ENCODE data around the gene PAX9.
A peak's percentile ranks its signal among the peaks of the same experiment; 100 is the strongest.

PAX9 gene

DNA sequence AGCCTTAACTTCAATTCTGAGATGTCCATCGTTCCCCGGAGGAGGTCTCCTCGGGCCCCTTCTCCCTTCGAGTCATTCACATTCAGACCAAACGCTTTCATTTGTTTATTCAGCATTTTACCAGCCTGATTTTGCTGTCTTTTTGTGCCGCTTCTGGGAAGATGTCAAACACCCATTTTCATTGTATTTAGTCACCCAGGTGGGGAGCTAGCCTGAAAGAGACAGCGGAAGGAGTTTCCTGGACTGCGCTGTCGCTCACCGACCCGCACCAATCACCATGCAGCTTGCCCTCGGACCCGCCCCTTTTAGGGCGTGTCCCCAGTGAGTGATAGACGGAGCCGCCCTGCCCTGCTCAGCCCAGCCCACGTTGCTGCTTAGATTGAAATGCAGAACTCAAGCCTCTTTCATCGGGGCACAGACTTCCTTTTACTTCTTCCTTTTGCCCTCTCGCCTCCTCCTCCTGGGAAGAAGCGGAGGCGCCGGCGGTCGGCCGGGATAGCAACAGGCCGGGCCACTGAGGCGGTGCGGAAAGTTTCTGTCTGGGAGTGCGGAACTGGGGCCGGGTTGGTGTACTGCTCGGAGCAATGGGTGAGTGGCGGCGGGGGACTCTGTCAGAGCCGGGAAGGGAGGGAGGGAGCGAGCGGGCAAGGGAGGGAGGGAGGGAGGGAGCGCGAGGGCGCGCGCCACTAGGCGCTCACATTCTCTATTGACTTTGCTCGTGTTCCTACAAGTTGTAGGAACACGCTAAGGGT is at the start of gene PAX9:
PAX9 (plus strand) TSS at position 355 of the 752 bp plus-strand sequence; CDS start at position 585, 230 bp downstream.
- DNase-seq, result peak; percentile 100

GRCh38 chr14:36617824-36618223 is 43.8 kb upstream of the PAX9 start:
- DNase-seq, result peak; percentile 83

GRCh38 chr14:36618641-36619040 is 43.0 kb upstream of the PAX9 start:
- DNase-seq, result no peak

DNA sequence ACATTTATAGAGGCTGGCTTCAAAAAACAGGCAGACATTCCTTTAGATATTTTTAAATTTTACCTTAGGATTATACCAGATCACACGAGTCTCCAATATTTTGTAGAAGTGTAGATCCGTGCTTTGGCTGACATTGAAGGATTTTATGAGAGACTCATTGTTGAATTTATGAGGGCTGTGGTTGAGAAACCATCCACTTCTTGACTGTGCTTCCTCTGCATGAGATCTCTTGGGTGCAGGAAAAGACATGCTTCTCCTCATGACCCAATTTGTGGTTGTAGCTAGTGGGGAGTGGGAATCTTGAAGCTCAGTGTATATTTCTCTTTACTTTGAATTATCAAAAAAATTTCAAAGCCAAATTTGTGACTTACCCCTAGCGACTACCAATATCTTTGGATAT is 42.5 kb upstream of the PAX9 start:
- peak; percentile 71 for DNase-seq

GRCh38 chr14:36619853-36620252 is 41.8 kb upstream of the PAX9 start:
- DNase-seq, result peak; percentile 82

- DNase-seq, result peak; percentile 98
Measured at GRCh38 chr14:36625014-36625413, 36.6 kb upstream of the PAX9 start.

- no peak for DNase-seq
Measured at GRCh38 chr14:36625436-36625835, 36.2 kb upstream of the PAX9 start.

DNA sequence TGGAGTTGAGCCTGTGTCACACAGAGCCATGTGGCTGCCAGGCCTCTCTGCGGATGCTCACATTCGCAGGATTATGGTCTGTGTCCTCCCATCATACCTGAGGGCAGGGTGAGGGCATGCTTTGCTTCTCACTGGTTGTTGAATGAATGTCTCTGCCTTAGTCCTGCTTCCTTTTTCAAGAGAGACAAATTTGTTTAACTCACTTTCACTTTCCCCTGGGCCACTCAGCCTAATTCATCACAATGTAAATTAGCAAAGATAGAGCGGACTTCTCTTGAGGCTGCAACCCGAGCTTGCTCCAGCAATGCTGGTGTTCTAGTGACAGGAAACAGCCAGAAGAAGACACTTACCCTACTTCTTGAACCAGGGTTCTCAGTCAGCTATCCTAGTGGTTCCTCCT is 35.5 kb upstream of the PAX9 start:
- DNase-seq, result peak; percentile 56

DNA sequence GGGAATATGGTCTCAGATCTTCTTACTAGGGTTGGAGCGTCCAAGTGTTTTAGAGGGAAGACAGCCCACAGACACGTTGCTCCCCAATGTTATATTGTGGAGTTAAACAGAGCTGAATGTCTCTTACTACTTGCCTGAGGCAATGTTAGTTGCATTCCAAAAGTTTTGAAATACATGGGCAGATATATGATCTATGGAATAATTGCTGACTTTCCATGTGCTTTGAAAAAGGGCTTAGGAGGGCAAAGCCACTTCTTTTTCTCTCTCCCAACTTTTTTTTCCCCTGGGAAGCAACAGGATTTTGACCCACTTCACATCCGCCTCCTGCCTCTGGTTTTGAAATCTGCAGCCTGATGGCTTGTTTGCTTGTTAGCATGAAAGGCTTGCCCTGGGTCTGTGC is 33.7 kb upstream of the PAX9 start:
- no peak for DNase-seq

DNA sequence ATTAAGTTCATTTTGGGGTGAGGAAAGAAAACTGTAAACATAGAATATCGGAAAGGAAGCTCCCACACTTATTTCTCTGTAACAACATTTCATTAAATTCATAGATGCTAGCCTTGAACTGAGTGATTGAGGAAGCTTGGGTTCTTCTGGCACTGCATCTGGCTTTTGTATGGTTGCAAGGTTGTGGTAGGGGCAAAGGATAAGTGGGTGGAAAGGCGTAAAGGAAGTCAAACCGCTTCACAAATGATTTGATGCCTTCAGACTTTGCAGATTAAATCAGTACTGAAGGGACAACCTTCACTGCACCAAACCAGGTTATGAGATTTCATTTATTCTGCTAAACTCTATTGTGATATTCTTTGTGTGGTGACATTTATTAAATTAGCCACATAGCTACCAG is 28.1 kb upstream of the PAX9 start:
- DNase-seq, result no peak

DNA sequence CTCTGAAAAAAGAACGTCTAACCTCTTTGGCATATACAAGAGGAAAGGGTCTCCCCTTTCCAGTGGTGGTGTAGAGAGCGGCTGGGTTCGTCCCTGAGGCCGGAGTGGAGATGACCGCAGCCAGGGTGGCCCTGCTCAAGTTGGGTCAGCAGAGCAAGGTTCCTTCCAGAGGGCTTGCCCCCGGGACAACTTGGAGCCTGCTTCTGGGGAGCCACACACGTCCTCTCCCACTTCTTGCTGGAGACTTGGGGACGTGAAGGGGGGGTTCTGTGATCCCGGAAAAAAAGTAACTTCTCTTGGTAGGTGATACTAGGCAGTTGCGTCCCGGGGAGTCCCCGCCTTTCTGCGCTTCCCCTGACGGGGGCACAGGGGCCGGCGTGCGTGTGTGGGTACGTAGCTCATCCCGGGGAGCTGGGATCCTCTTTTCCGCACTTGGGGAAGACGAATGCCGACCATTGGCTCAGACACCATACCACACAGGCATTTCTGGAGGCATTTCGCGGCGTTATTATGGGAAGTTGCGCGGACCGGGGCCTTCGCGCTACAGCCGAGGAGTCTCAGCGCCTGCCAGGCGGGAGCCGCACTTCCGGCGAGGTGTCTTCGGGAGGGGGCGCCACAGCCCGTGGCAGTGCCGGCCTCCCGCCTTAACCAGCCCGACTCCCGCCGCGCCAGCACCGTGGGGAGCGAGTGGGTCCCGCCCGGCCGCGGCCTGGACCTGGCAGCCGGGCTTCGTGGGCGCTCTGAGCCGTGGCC is 14.8 kb upstream of the PAX9 start:
- DNase-seq, result no peak

- DNase-seq, result no peak
Measured at GRCh38 chr14:36647417-36647823, 14.2 kb upstream of the PAX9 start.

- peak; percentile 92 for DNase-seq
Measured at GRCh38 chr14:36647824-36648753, 13.6 kb upstream of the PAX9 start.

GRCh38 chr14:36649872-36650650 is 11.6 kb upstream of the PAX9 start:
- DNase-seq, result no peak

- DNase-seq, result no peak
Measured at GRCh38 chr14:36652542-36653201, 9.0 kb upstream of the PAX9 start.

DNA sequence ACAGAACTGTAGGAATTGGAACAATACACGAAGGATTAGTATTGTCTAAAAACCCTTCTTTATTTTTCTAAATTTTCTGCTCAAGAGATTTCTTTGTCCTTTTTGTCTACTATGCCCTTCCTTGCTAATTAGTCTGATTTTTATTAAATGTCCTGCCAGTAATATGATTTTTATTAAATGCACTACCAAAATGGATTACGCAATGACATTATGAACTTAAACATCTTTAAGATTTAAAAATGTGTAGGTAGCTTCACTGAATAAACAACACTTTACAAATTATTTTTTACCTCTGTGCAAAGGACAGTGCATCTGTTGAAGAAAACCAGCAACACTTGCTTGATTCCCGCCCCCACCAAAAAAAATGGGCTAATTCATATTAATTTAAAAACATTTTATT is 8.2 kb upstream of the PAX9 start:
- DNase-seq, result no peak

DNA sequence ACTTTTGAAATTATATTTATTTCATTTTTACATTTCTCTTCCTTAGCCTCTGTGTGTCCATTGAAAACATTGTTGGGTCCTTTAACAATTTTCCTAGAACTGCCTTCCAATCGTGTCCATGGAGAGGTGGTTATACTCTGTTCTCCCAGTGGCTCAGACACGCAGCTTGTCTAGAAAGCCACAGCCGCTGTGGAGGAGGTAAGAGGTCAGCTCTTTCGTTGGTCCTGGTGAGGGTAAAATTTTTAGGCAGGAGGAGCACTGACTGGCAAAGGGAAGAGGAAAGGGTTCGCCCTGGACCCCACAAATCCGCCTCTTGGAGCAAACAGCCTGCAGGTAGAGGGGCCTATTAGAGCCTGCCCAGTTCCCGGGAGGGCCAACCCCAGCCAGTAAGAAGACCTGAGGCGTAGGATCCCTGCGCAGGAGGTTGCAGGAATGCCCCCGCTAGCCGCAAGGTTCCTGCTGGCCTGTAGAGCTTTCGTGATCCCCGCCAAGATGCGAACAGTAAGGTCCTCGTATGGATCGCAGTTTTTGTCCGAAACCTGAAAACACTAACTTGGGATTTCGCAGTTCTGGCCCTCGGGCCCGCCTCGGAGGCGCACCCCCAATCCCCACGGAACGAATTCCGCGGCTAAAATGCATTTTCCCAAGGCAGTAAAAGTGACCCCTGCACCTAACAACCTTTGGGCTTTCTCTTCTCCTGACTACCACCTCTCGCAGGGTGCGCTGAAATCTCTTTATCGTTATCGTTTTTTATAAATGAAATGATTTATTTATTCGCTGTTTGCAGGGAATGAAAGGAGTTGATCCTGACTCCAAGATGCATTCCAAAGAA is 7.5 kb upstream of the PAX9 start:
- no peak for DNase-seq

DNA sequence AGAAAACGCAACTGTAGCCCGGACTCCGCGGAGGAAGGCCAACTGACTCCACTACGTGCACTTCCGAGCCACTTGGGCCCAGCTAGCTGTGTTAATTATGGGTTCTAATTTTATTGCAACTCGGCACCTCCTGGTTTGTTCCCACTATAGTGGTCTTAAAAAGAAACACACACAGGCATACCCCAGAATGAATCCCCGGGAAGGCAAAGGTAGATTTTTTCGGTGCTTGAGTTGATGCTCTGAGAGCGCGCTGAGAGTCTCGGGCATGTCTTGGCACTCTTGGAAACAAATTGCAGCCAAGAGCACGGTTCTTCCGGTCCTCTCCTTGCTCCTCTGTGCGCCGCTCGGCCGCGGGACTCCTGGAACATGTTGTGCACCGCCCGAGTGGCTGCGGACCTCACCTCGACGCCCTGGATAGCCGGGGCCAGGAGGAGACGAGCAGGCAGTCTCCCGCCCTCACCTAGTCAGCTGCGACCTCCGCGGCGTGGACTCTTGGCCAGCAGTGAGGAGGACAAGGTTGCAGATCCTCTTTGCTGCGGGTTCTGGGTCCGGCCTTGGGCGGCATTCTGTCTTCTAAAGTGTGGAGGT is 6.8 kb upstream of the PAX9 start:
- no peak for DNase-seq

GRCh38 chr14:36655571-36655962 is 6.1 kb upstream of the PAX9 start:
- no peak for DNase-seq

DNA sequence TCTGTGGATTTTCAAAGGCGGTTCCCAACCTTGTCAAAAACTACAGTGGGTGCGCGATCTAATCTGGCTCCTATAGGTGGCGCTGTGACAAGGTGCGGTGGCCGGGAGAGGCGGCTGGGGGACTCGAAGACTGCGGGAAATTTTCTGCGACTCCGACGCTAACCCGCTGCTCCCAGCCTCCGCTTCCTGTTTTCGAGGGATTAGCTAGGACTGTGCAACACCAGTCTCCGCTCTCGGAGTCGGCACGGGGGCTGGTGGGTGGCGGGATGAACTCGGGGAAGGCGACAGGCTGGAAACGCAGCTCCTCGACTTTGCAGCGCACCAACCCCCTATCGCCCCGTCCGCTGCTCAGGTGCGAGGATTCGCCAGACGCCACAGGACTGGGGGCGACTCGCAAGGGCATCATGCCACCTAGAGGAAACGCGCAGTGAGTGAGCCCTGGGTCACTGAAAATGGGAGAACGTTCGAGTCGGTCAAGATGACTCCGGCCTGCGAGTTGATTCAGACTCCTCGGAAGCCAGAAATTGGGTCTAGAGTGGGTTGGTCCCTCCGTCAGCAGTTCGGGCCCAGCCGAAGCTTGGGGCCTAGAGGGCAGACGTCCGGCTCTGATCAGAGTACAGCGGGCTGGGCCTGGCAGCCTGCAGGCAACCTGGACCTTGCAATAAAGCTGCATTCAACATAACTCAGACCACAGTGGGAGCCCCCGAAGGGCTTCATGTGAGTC is 5.5 kb upstream of the PAX9 start:
- peak; percentile 98 for DNase-seq

Data from DMS79 treated with DMSO at 0.1 percent for 48 hours (cell line).